ENCODE results near the gene PICK1. TPM values are rescaled to one million over a fixed set of nuclear protein-coding genes. Genes with fewer than 3 reads are reported as not detected.
A peak's percentile ranks its signal among the peaks of the same experiment; 100 is the strongest.

Gene PICK1
- total and polyA plus RNA-seq, 2 of the 13 experiments (the other 11 are each of a cell fraction or from before 2014, with no cell fraction given) = 19.3 to 25.3 TPM

DNA sequence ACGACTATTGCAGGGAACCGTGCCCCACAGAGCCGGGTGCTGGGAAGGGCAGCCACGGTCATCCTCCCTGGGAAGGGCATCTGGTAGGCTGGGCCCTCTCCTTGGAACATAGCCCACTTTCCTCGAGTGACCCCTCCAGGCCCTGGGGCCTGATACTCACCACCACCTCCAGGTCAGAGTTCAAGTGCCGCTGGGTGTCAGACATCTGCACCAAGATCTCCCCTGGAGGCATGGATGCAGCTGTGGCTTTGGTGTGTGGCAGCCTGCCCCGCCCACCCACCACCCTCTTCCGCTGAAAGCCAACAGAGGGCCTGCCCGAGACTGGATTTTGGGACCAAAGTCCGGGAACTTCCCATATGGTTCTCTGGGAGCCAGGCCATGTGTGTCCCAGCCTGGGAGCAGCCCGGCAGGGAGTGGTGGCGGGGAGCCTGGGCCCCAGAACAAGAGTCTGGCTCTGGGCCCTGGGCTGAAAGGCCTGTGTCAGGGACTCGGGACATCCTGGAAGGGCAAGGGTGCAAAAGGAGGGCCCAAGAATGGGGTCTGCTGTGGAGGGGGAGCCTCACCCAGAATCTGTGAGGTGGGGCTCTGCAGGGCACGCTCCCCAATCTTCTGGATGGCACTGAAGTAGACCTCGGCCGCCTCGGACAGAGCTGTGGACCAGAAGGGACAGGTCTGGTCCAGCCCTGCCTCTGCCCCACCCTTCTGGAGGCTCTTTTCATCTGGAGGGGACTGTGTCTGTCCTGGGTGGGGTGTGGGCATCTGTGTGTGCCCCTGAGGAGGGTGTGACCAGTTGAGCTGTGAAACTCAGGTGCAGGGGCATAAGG, 50.7 kb downstream of the PICK1 start (continued):
- no peak for TF ChIP-seq NPAS2 (CRISPR knock-in tag; IDR thresholded peaks at IDR 0.05; ENCODE audit: borderline replicate concordance)
- no peak for TF ChIP-seq ZNF224 (CRISPR knock-in tag; IDR thresholded peaks at IDR 0.05)
- no peak for TF ChIP-seq KLF11 (CRISPR knock-in tag; IDR thresholded peaks at IDR 0.05)
- TF ChIP-seq SP4 (CRISPR knock-in tag; IDR thresholded peaks at IDR 0.05) = no peak
- TF ChIP-seq ZNF788 (CRISPR knock-in tag; IDR thresholded peaks at IDR 0.05; ENCODE audit: borderline replicate concordance) = peak; percentile 72; the same call in 1 of the 2 replicates
- peak; percentile 8; the same call in 1 of the 2 replicates for TF ChIP-seq NFKB2 (CRISPR knock-in tag; IDR thresholded peaks at IDR 0.05; ENCODE audit: borderline replicate concordance)
- no peak for TF ChIP-seq CENPT (CRISPR knock-in tag; IDR thresholded peaks at IDR 0.05; ENCODE audit: low read depth)
- TF ChIP-seq, protein P1, sequence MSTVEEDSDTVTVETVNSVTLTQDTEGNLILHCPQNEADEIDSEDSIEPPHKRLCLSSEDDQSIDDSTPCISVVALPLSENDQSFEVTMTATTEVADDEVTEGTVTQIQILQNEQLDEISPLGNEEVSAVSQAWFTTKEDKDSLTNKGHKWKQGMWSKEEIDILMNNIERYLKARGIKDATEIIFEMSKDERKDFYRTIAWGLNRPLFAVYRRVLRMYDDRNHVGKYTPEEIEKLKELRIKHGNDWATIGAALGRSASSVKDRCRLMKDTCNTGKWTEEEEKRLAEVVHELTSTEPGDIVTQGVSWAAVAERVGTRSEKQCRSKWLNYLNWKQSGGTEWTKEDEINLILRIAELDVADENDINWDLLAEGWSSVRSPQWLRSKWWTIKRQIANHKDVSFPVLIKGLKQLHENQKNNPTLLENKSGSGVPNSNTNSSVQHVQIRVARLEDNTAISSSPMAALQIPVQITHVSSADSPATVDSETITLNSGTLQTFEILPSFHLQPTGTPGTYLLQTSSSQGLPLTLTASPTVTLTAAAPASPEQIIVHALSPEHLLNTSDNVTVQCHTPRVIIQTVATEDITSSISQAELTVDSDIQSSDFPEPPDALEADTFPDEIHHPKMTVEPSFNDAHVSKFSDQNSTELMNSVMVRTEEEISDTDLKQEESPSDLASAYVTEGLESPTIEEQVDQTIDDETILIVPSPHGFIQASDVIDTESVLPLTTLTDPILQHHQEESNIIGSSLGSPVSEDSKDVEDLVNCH (CRISPR knock-in tag; IDR thresholded peaks at IDR 0.05) = no peak
- TF ChIP-seq, protein P2, sequence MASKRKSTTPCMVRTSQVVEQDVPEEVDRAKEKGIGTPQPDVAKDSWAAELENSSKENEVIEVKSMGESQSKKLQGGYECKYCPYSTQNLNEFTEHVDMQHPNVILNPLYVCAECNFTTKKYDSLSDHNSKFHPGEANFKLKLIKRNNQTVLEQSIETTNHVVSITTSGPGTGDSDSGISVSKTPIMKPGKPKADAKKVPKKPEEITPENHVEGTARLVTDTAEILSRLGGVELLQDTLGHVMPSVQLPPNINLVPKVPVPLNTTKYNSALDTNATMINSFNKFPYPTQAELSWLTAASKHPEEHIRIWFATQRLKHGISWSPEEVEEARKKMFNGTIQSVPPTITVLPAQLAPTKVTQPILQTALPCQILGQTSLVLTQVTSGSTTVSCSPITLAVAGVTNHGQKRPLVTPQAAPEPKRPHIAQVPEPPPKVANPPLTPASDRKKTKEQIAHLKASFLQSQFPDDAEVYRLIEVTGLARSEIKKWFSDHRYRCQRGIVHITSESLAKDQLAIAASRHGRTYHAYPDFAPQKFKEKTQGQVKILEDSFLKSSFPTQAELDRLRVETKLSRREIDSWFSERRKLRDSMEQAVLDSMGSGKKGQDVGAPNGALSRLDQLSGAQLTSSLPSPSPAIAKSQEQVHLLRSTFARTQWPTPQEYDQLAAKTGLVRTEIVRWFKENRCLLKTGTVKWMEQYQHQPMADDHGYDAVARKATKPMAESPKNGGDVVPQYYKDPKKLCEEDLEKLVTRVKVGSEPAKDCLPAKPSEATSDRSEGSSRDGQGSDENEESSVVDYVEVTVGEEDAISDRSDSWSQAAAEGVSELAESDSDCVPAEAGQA (IDR thresholded peaks at IDR 0.05; ENCODE audit: low read depth) = no peak
- TF ChIP-seq, protein P2 (CRISPR knock-in tag; IDR thresholded peaks at IDR 0.05; ENCODE audit: borderline replicate concordance) = no peak
- TF ChIP-seq ZSCAN22 (CRISPR knock-in tag; IDR thresholded peaks at IDR 0.05) = no peak
- no peak for TF ChIP-seq ZNF234 (CRISPR knock-in tag; conservative IDR thresholded peaks at IDR 0.05)
- TF ChIP-seq ZNF557 (CRISPR knock-in tag; IDR thresholded peaks at IDR 0.05) = no peak
- no peak for TF ChIP-seq MED8 (CRISPR knock-in tag; IDR thresholded peaks at IDR 0.05; ENCODE audit: insufficient replicate concordance)
- no peak for TF ChIP-seq ISX (CRISPR knock-in tag; conservative IDR thresholded peaks at IDR 0.05)
- TF ChIP-seq ZBTB2 (CRISPR knock-in tag; IDR thresholded peaks at IDR 0.05; ENCODE audit: low read depth) = no peak
- TF ChIP-seq PHF5A (CRISPR knock-in tag; IDR thresholded peaks at IDR 0.05; ENCODE audit: low read depth, unreplicated experiment) = peak; percentile 43
- TF ChIP-seq KDM3A (CRISPR knock-in tag; IDR thresholded peaks at IDR 0.05; ENCODE audit: low read depth) = peak; percentile 75; the same call in 1 of the 2 replicates
- TF ChIP-seq RAD51 (IDR thresholded peaks at IDR 0.05; ENCODE audit: borderline replicate concordance) = no peak
- TF ChIP-seq ZNF350 (CRISPR knock-in tag; IDR thresholded peaks at IDR 0.05; ENCODE audit: borderline replicate concordance, low read depth) = no peak; the same call in 1 of the 2 replicates
- no peak for TF ChIP-seq ZSCAN29 (CRISPR knock-in tag; conservative IDR thresholded peaks at IDR 0.05)

All from HepG2 (cell line).